Mesodermal cell (in vitro differentiated cells): ENCODE results near the gene RALGPS1.

Experiments
- H3K27ac ChIP-seq: 2 replicates; pipeline ENCODE4 v1.7.0; 2013; ENCODE audit warnings: mild to moderate bottlenecking, low read depth, low read length, moderate library complexity; ENCODE audit not compliant: severe bottlenecking
- H3K36me3 ChIP-seq: 2 replicates; pipeline ENCODE4 v1.7.1; 2013; ENCODE audit warnings: mild to moderate bottlenecking, low read length, moderate library complexity; ENCODE audit not compliant: control insufficient read depth, insufficient read depth
- H3K4me1 ChIP-seq: one replicate; pipeline ENCODE4 v1.7.1; 2013; ENCODE audit warnings: mild to moderate bottlenecking, low read length; ENCODE audit not compliant: insufficient read depth, control insufficient read depth, poor library complexity, severe bottlenecking
- H3K4me3 ChIP-seq: 2 replicates; pipeline ENCODE4 v1.7.0; 2013; ENCODE audit warnings: low read length, control low read depth, mild to moderate bottlenecking; ENCODE audit not compliant: insufficient read depth, poor library complexity, severe bottlenecking; ENCODE audit errors: extremely low read depth
- H3K9me3 ChIP-seq: 2 replicates; pipeline ENCODE4 v1.7.1; 2013; ENCODE audit warnings: mild to moderate bottlenecking, low read length, moderate library complexity; ENCODE audit not compliant: control insufficient read depth
- WGBS, 2 experiments: methylation state at CpG; one replicate each; pipeline ENCODE4 v1.1.5; 2013; ENCODE audit warnings: missing lambda C conversion rate in 2 of 2; ENCODE audit not compliant: insufficient coverage in 2 of 2; 5-methylcytosine and 5-hydroxymethylcytosine counted together

RALGPS1 gene

GRCh38 chr9:126934441-126934840 is 19.9 kb downstream of the RALGPS1 start:
- H3K9me3 ChIP-seq, result no peaks in the 10 kb centered on the region
- no peaks in the 10 kb centered on the region for H3K36me3 ChIP-seq
- 87 to 88% methylated on average over 7 to 8 of the region's 8 CpGs for WGBS, 2 experiments
- no peak overlapping the region for H3K27ac ChIP-seq
- H3K4me1 ChIP-seq, result no peaks in the 10 kb centered on the region
- H3K4me3 ChIP-seq, result no peak overlapping the region

GRCh38 chr9:126935630-126936029 is 21.0 kb downstream of the RALGPS1 start:
- Histone ChIP-seq H3K4me1 (no peaks in the 10 kb centered on the region), H3K27ac (no peak overlapping the region), H3K9me3 (no peaks in the 10 kb centered on the region), H3K4me3 (no peak overlapping the region), H3K36me3 (no peaks in the 10 kb centered on the region)
- WGBS, 2 experiments, result 92 to 93% methylated on average over 3 to 4 of the region's 5 CpGs

GRCh38 chr9:126937444-126937843 is 22.9 kb downstream of the RALGPS1 start:
- no peaks in the 10 kb centered on the region for H3K36me3 ChIP-seq
- no peak overlapping the region for H3K4me3 ChIP-seq
- no peaks in the 10 kb centered on the region for H3K9me3 ChIP-seq
- H3K4me1 ChIP-seq, result no peaks in the 10 kb centered on the region
- H3K27ac ChIP-seq, result no peak overlapping the region

GRCh38 chr9:126938327-126938726 is 23.7 kb downstream of the RALGPS1 start:
- Histone ChIP-seq H3K4me3 (no peak overlapping the region), H3K4me1 (no peaks in the 10 kb centered on the region), H3K27ac (no peak overlapping the region), H3K36me3 (no peaks in the 10 kb centered on the region), H3K9me3 (no peaks in the 10 kb centered on the region)
- 84 to 90% methylated on average over 3 of the region's 4 CpGs for WGBS, 2 experiments

- Histone ChIP-seq H3K4me3 (no peak overlapping the region), H3K9me3 (no peaks in the 10 kb centered on the region), H3K4me1 (no peaks in the 10 kb centered on the region), H3K27ac (no peak overlapping the region), H3K36me3 (no peaks in the 10 kb centered on the region)
- 83 to 98% methylated on average over 3 to 4 of the region's 6 CpGs for WGBS, 2 experiments
Measured at GRCh38 chr9:126939821-126940221, 25.2 kb downstream of the RALGPS1 start.

- H3K36me3 ChIP-seq, result no peaks in the 10 kb centered on the region
- H3K27ac ChIP-seq, result no peak overlapping the region
- no peaks in the 10 kb centered on the region for H3K9me3 ChIP-seq
- no peaks in the 10 kb centered on the region for H3K4me1 ChIP-seq
- no peak overlapping the region for H3K4me3 ChIP-seq
Measured at GRCh38 chr9:126942399-126942798, 27.8 kb downstream of the RALGPS1 start.

GRCh38 chr9:126945682-126946081 is 31.1 kb downstream of the RALGPS1 start:
- Histone ChIP-seq H3K4me3 (no peak overlapping the region), H3K4me1 (no peaks in the 10 kb centered on the region), H3K27ac (peak overlapping the region; percentile 16), H3K9me3 (no peaks in the 10 kb centered on the region), H3K36me3 (no peaks in the 10 kb centered on the region)
- WGBS, 2 experiments, result 97% methylated on average over 5 of the region's 7 CpGs; no CpG with 5 or more reads in 1 of the 2 experiments

GRCh38 chr9:126947529-126947928 is 32.9 kb downstream of the RALGPS1 start:
- H3K36me3 ChIP-seq, result no peaks in the 10 kb centered on the region
- WGBS, 2 experiments, result 86 to 100% methylated on average over 1 of the region's 1 CpG
- no peak overlapping the region for H3K4me3 ChIP-seq
- no peaks in the 10 kb centered on the region for H3K4me1 ChIP-seq
- no peak overlapping the region for H3K27ac ChIP-seq
- H3K9me3 ChIP-seq, result no peaks in the 10 kb centered on the region

- H3K4me1 ChIP-seq, result no peaks in the 10 kb centered on the region
- peak overlapping the region; percentile 1 for H3K27ac ChIP-seq
- H3K36me3 ChIP-seq, result no peaks in the 10 kb centered on the region
- no peaks in the 10 kb centered on the region for H3K9me3 ChIP-seq
- no peak overlapping the region for H3K4me3 ChIP-seq
- WGBS, 2 experiments, result 90 to 93% methylated on average over 6 to 7 of the region's 11 CpGs
Measured at GRCh38 chr9:126952205-126952977, 37.8 kb downstream of the RALGPS1 start.

GRCh38 chr9:126953041-126953809 is 38.6 kb downstream of the RALGPS1 start:
- no peak overlapping the region for H3K27ac ChIP-seq
- 86 to 95% methylated on average over 7 of the region's 8 CpGs for WGBS, 2 experiments
- no peak overlapping the region for H3K4me3 ChIP-seq
- H3K36me3 ChIP-seq, result no peaks in the 10 kb centered on the region
- no peaks in the 10 kb centered on the region for H3K4me1 ChIP-seq
- H3K9me3 ChIP-seq, result no peaks in the 10 kb centered on the region

GRCh38 chr9:126955811-126956210 is 41.2 kb downstream of the RALGPS1 start:
- no peaks in the 10 kb centered on the region for H3K4me1 ChIP-seq
- no peak overlapping the region for H3K4me3 ChIP-seq
- WGBS, 2 experiments, result 65 to 87% methylated on average over 4 to 5 of the region's 5 CpGs
- H3K36me3 ChIP-seq, result no peaks in the 10 kb centered on the region
- no peaks in the 10 kb centered on the region for H3K9me3 ChIP-seq
- no peak overlapping the region for H3K27ac ChIP-seq
